GM12801 (cell line): ENCODE data around the gene TLCD3B.

Experiments
- TF ChIP-seq, protein P1 (sequence below): IDR thresholded peaks from one replicate; pipeline ENCODE4 v1.5.1; 2011; ENCODE audit warnings: control low read depth; ENCODE audit not compliant: insufficient read length; ENCODE audit errors: extremely low read depth

TLCD3B gene

GRCh38 chr16:30041841-30042240 lies 10.8 kb upstream of the TLCD3B start:
- TF ChIP-seq, protein P1, sequence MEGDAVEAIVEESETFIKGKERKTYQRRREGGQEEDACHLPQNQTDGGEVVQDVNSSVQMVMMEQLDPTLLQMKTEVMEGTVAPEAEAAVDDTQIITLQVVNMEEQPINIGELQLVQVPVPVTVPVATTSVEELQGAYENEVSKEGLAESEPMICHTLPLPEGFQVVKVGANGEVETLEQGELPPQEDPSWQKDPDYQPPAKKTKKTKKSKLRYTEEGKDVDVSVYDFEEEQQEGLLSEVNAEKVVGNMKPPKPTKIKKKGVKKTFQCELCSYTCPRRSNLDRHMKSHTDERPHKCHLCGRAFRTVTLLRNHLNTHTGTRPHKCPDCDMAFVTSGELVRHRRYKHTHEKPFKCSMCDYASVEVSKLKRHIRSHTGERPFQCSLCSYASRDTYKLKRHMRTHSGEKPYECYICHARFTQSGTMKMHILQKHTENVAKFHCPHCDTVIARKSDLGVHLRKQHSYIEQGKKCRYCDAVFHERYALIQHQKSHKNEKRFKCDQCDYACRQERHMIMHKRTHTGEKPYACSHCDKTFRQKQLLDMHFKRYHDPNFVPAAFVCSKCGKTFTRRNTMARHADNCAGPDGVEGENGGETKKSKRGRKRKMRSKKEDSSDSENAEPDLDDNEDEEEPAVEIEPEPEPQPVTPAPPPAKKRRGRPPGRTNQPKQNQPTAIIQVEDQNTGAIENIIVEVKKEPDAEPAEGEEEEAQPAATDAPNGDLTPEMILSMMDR, result no peak

DNA sequence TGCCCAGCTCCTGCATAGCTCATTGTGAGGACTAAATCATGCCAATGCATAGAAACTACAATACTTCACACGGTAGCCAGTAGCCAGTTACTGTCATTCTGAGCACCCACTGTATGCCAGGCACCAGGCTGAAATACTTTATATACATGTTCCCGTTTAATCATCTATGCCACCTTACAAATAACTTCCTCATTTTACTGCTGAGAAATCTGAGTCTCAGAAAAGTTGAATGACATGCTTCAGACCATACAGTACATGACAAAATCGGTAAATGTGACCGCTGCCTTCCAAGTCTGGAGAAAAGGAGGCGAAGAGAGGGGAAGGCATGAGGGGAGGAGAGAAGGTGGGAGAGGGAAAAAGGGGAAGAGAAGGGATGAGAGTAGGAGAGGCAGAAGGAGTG lies 9.2 kb upstream of the TLCD3B start:
- TF ChIP-seq, protein P1, result no peak

- TF ChIP-seq, protein P1, result no peak
Measured at GRCh38 chr16:30033270-30033669, 2.2 kb upstream of the TLCD3B start.

- TF ChIP-seq, protein P1, result no peak
Measured at GRCh38 chr16:30032083-30032819, 1.2 kb upstream of the TLCD3B start.

DNA sequence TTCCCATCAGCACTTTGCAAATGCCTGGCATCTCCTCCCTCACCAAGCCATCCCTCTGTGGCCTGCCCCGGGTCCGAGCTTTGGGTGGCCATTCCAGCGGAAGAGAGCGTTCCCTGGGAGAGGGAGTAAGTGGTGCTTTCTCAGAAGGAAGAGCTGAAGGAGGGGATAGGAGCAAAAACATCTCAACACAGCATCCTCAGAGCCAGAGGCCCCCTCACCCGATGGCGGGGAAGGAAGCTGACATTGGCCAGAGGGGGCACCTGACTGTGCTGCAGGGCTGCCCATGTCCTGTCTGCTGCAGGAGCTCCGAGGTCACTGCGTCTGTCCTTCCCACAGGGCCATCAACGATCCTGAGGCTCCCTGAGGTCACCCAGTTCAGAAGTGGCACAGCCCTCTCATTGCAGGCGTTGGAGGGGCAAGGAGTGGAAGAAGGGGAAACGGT lies 427 bp upstream of the TLCD3B start:
- TF ChIP-seq, protein P1, result no peak

DNA sequence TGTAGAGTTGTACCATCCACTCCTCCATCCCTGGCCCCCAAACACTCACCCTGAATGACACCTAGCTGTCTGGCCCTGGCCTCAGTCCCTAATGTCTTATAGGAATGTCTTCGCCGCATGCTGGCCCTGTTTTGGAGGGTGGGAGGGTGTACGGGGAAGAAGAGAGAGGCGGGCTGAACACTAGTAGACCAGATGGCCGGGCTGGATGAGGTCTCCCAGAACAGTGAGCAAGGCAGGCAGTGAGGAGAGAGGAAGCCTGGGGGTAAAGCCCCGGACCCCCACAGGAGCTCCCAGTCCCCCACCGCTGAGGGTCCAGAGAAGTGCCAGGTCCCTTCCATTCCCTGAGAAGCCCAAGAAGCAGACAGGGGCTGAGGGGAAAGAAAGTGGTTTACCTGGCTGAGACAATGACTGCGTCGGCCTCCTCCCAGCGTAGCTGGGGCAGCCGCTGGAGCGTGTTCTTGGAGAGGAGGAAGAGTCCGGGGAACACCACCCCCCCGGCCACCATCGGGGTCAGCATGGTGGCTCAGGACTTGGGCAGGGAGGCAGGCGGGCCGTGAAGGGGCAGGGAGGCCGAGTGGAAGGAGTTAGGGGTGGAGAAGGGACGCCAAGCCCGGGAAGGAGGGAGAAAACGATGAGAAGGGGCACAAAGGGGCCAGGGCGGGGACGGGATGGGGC lies 923 bp downstream of the TLCD3B start:
- TF ChIP-seq, protein P1, result no peak

- TF ChIP-seq, protein P1, result no peak
Measured at GRCh38 chr16:30028438-30029076, 2.5 kb downstream of the TLCD3B start.
